Ecto neural progenitor cell (in vitro differentiated cells): Measurements from ENCODE around the gene PLCL1.
"Not testable (repeated sequence)": the region's sequence is repeated elsewhere in the genome, so short reads cannot be mapped to it uniquely, and the experiment has no call there.

Experiments
- DNase-seq: peaks from one replicate; pipeline ENCODE4 v3.0.0-alpha.2; 2018; ENCODE audit warnings: low spot score

The PLCL1 gene

DNA sequence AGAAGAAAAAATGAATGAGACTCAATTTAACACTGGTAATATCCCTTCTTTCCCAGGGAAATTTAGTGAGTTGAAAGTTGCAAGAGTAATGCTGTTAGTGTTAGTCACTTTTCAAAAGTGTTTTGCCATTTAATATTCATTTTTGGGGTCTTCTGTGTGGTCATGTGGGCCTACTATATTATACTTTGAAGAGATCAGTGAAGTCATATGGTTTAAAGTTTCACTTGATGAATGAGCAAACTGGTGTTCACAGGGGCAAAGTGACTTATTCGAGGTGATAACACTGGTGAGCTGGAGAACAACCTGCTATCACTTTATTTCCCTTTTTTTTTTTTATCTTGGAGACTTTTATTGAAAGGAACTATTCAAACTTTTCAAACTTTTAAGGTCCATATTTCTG, 196.0 kb downstream of the PLCL1 start:
- DNase-seq, result no peak

- no peak for DNase-seq
Observed at GRCh38 chr2:198004173-198004572, 199.8 kb downstream of the PLCL1 start.

DNA sequence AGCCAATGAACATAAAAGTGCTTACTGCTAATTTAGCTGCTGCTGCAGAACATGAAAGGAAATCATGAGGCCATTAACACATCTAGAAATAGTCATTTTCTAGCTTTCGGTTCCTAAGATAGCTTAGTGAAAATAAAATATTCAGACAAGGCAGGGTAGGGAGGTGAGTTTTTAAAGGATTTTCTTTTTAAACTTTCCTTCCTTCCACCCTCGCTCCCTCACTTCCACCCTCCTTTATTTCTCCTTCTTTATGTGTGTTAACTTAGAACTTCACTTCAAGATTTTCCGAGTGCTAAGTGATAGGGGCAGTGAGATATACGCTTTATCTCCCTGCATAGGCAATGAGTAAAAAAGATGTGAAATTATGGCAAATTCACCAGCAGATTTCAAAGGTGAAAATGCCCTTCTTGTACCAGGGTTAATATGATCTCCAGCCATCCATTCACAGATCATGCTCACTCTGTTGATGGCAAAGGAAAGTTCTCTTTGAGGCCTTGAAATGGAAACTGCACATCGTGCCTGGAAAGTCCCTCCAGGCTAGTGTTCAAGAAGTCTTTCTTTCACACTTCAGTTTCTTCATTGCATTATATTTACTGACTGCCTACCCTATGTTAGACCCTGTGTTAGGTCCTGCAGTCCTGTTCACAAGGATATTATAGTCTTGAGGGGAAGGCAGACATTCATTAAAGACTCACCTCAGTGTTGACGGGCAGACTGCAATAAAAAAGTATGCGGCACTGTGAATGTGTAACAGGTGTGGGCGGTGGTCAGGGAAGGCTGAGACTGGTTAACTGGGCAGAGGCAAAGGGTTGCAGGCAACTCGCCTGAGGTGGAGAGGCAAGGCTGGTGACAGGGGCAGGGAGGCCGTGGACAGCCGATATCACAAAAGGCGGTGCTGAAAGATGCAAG, 200.8 kb downstream of the PLCL1 start:
- no peak for DNase-seq

DNA sequence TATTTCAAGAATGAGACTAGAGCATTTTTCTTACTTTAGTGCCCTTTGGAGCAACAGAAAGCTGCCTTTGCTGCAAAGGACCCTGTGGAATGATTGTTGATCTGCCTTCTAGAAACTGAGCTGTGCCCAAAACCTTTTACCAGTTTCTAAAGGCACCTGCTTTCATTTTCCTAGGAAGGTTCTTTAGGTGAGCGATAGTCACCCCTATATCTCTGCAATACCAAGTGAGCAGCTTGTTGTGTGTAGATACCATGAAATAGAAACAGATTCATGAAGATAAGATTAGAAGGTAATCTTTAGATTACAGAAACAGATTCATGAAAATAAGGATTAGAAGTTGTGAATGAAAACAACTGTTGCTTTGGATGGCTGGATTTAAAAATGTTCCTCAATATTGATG, 202.3 kb downstream of the PLCL1 start:
- DNase-seq, result no peak

DNA sequence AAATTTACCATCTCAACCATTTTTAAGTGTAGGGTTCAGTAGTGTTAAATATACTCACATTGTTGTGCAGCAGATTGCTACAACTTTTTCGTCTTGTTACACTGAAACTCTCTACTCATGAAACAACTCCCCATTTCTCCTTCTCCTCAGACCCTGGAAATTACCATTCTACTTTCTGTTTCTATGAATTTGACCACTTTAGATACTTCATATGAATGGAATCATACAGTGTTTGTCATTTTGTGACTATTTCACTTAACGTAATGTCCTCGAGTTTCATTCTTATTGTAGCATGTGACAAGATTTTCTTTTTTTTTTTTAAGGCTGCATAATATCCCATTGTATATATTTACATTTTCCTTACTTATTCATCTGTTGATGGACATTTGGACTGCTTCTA, 203.8 kb downstream of the PLCL1 start:
- no peak for DNase-seq

GRCh38 chr2:198012025-198012424, 207.6 kb downstream of the PLCL1 start:
- no peak for DNase-seq

DNA sequence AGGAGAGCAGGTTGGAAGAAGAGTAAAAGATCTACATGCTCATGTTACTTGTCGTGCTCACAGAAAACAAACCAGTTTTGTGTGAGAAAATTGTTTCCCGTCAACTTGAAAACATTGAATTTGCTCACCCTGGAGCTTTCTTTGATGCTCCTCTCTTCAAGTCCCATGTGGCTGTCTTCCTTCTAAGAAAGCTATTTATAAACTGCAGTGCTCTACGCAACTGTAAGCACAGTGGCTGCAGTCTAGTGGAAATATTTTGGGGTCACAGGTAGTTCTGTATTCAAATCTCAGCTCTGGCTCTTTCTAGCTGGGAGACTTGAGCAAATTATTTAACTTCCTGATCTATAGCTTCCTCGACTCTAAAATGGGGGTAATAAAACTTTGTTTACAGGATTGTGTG, 211.8 kb downstream of the PLCL1 start:
- no peak for DNase-seq

DNA sequence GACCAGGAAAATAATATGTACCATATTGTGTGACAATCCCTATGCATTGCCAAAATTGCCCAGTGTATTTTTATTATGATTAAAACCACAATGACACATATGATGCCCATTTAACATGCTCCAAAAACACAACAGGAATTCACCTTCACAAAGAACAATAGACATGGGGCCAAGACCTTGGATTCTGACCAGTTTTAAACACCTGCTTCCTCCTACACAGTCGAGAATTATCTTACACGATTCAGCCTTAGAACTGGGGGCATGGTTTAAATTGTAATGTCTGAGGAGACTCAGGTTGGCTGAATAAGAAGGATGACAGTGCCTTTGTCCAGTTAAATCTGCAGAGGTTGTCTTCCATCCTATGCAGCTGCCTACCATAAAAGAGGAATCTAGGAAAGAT, 212.7 kb downstream of the PLCL1 start:
- no peak for DNase-seq

- DNase-seq, result no peak
Observed at GRCh38 chr2:198028955-198029354, 224.6 kb downstream of the PLCL1 start.

- not testable (repeated sequence) for DNase-seq
Observed at GRCh38 chr2:198029576-198029975, 225.2 kb downstream of the PLCL1 start.

GRCh38 chr2:198033626-198034025, 229.2 kb downstream of the PLCL1 start:
- DNase-seq, result no peak

DNA sequence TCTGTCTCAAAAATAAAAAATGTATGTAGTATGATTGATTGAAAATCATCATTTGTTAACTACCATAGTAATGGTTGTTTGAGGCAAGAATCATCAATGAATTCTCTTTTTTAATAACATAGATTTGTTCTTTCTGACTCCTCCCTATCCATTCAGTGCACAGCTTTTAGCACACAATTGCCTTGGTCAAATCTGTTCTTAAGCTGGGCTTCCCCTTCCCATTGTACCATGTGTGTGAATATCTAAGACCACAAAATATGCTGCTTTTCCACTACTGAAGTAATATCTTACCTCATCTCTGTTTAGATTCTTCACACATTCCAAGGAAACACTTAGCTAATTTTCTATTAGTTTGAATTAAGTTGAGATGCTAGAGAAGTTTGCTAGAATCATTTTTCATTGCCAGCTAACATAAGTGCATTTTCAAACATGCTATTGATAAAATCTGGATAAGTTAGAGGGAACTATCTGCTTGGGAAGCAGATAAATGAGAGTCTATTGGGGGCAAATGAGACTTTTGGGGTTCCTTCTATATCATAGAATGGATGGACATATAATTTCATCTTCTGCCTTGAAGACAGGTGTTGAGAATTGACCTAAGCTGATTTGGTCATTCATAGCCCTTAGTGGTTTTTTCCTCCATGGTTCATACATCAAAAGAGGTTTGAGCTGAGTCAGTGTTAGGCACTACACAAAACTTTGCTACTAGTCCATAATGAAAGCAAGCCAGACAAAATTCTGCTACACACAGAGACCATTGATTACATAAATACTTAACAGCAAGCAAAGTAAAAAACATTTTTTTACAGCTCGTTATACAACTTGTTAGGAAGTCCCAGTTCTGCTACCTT, 231.9 kb downstream of the PLCL1 start:
- no peak for DNase-seq

DNA sequence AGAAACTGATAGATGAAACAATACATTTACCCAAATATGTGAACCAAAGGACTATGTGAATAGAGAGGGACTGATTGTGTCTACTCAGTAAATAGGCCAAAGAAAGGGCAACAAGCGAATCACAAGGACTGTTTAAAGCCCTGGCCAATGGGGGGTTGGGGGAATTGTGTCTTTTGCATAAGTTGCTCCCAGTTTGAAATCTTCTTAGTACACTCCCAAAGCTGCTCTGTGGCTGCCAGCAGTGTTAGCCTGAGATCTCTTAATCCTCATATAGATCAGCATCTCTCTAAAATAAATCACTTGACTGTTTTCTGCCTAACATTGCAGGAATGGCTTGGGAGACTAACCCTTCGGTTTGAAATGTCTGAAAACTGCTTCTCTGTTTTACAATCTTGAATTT, 236.4 kb downstream of the PLCL1 start:
- no peak for DNase-seq

DNA sequence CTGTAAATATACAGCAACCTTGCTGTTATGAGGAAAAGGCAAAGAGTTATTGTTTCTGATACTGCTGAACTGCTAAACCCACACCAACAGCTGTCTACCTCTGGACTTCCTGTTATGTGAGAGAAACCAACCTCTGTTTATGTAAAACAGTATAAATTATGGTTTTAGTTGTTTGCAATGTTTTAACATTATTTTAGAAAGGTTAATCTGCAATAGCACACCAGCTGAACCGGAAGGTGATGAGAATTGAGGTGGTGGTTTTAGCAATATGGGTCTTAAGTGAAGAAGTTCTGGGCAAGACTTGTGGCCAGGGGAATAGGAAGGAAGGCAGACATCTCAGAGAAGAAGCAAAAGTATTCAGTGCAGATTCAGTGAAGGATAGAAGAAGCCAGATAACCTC, 237.8 kb downstream of the PLCL1 start:
- DNase-seq, result no peak

GRCh38 chr2:198044777-198045176, 240.4 kb downstream of the PLCL1 start:
- DNase-seq, result no peak

DNA sequence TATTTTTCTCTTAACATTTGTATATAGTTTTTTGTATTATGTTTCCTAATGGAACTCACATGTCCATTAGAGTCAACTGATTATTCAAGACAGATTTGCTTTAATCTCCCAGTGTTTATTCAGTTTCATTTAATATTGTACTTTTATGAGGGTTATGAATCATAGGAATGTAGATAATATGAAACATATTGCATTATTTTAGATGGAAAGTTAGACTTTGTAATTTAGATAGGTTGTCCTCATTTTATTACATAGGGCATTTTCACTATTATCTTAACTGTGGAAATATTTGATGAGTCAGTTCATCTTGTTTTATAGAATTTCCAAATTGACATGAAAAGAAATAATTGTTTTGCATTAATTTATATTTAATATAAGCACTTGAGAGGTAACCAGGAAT, 240.8 kb downstream of the PLCL1 start:
- DNase-seq, result no peak

DNA sequence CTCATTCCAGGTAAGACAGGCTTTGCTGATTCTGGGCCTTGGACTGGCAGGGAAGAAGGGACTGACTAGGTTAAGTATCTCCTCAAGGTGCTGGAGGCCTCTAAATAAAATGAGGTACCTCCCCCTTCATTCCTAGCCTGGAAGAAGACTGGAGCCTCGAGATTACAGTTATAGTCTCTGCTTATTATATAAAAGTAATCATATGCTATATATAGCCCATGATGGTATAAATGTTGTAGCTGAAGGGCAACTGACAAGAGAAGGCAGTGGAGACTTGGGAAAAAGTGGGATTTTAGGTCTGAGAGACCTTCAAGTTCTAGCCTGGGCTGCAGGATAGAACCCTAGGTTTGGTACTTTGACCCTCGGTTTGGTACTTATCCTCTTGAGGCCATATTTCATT, 248.3 kb downstream of the PLCL1 start:
- no peak for DNase-seq

DNA sequence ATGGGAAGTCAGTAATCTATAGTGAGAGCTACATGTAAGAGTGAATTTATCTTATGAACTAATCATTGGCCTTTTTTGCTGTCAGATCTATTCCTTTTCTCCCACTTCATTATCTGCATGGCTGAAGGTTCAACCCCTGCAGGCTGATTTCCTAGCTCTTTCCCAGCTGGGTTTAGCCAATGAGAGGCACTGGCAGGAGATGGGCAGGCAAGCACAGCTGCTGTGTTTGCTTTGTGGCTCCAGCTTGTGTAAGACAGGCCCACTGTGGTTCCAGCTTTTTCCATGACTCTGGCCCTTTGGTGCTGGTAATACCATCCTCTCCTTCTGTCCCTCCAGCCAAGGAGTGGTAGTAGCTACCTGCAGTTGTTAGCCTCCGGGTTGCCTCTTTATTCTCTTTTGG, 248.8 kb downstream of the PLCL1 start:
- DNase-seq, result no peak

DNA sequence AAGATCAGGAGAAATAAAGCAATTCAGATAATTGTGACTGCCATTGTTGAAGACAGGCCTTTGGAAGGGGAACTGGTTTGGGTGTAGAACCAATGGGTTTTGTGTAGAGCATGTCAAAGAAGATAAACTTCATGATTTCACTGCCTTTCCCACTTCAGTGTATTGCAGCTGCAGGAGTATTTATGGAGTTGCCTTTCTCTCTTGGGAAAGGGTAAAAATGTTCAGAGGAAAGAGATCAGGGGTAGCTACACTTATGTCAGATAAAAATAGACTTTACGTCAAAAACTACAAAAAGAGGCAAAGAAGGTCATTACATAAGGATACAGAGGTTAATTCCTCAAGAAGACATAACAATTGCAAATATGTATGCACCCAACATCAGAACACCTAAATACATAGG, 249.4 kb downstream of the PLCL1 start:
- no peak for DNase-seq

DNA sequence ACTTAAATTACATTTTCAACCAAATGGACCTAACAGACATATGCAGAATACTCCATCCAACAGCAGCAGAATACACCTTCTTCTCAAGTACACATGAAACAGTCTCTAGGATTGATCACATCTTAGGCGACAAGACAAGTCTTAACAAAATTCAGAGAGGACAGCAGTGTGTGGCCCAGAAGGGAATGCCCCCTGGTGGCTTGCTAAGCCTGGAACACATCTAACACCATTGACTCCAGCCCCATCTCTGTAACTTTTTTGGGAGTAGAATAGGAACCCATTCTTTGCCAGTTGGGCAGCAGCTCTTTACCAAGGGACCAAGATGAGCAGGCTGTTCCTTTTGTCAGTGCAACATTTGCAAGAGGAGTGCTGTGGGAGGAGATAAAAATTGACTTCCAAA, 249.9 kb downstream of the PLCL1 start:
- no peak for DNase-seq

GRCh38 chr2:198055716-198056115, 251.3 kb downstream of the PLCL1 start:
- no peak for DNase-seq

DNA sequence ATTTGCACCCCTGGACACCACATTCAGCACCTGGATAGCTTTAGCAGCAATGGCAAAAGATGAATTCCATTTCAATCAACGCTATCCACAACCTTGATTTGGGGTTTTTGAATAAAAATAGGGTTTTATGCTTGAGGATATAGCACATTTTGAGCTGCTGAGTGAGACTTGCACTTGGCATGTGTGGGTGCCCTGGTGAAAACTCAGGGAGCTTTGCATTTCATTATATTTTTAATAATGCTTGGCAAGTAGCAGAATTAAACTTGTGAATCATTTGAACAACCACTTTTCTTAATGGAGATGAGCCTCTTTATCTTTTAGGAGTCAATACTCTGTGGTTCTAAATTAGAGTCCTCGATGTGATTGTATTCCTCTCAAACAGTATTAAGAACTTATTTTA, 252.4 kb downstream of the PLCL1 start:
- DNase-seq, result no peak

DNA sequence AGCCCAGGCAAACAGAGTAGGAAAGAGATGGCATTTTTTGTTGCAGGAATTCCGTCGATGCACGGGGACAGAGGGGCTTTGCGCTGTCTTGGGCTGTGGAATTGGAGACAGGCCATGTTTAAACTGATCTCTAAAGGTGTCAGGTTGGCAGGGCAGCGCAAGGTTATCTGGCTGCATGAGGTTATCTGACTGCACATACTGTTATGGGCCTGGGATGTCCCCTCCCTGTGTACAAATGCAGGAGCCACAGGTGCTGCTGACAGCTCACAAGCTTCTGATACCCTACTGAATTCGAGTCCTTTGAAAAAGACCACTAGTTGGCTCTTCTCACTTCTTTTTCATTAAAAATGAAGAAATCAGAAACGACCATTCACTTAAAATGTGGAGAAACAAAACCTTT, 255.4 kb downstream of the PLCL1 start:
- no peak for DNase-seq
